Spleen (tissue), 7 donors: ENCODE data around the gene NHEJ1.

Experiments used
- POLR2A ChIP-seq, 3 donors: fragments of 450-650 bp; IDR thresholded peaks; one replicate each; pipeline ENCODE4 v1.5.1; 2017; ENCODE audit warnings: antibody characterized with exemption in 3 of 3, mild to moderate bottlenecking in 1 of 3
- POLR2AphosphoS5 ChIP-seq, 3 donors: sonication (generic); formaldehyde crosslinking; IDR thresholded peaks; one replicate each; pipeline ENCODE4 v1.5.1; 2017; ENCODE audit warnings: antibody characterized with exemption in 3 of 3
- TF ChIP-seq, protein P1 (sequence below), 11 experiments: fragments of 200-600 bp in 7 of 11; fragments of 450-650 bp in 4 of 11; sonication (generic) in 4 of 11; IDR thresholded peaks in 8 of 11; conservative IDR thresholded peaks in 3 of 11; 1 replicate in 7 of 11; 2 replicates in 4 of 11; pipeline versions ENCODE4 v1.4.0 to v1.8.0; 2016 to 2021; ENCODE audit warnings: antibody characterized with exemption in 11 of 11, inconsistent platforms in 4 of 11, mild to moderate bottlenecking in 1 of 11
- donor health status: DM: no; HTN: no; CAD: no; lungs with moderate emphysema.
- donor health status: DM: no; HTN: no; CAD: no.
- donor health status: DM: no; HTN: no; CAD: no.

DNA sequence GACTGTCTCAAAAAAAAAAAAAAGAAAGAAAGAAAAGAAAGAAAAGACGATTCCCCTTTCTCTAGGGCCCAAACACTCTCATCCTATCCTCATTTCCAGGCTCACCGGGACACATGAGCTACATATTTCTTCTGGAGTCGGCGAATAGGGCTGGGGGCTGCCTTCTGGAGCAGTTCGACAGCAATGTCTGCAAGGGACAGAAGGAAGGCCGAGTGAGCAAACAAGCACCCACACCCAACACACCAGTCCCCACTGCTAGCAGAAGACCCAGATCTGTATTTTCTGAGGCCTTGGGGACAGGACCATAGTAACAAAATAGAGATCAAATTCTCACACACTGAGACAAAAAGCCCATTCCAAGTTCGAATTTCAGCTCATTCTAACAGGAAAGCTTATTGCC, 14.9 kb upstream of the NHEJ1 start:
- TF ChIP-seq POLR2A (IDR thresholded peaks at IDR 0.05) = no peak
- TF ChIP-seq, protein P1, sequence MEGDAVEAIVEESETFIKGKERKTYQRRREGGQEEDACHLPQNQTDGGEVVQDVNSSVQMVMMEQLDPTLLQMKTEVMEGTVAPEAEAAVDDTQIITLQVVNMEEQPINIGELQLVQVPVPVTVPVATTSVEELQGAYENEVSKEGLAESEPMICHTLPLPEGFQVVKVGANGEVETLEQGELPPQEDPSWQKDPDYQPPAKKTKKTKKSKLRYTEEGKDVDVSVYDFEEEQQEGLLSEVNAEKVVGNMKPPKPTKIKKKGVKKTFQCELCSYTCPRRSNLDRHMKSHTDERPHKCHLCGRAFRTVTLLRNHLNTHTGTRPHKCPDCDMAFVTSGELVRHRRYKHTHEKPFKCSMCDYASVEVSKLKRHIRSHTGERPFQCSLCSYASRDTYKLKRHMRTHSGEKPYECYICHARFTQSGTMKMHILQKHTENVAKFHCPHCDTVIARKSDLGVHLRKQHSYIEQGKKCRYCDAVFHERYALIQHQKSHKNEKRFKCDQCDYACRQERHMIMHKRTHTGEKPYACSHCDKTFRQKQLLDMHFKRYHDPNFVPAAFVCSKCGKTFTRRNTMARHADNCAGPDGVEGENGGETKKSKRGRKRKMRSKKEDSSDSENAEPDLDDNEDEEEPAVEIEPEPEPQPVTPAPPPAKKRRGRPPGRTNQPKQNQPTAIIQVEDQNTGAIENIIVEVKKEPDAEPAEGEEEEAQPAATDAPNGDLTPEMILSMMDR (IDR thresholded peaks at IDR 0.05 in 8 of 11, conservative IDR thresholded peaks at IDR 0.05 in 3 of 11) = no peak
- no peak for TF ChIP-seq POLR2AphosphoS5 (IDR thresholded peaks at IDR 0.05)
